Thyroid gland (tissue), 4 donors: Measurements from ENCODE around the gene CRY1.

Experiments used
- CTCF ChIP-seq, 6 experiments: fragments of 200-600 bp in 3 of 6; fragments of 450-650 bp in 3 of 6; sonication (generic) in 3 of 6; IDR thresholded peaks; one replicate each; pipeline ENCODE4 v1.5.1; 2016 to 2019; ENCODE audit warnings: antibody characterized with exemption in 6 of 6, mild to moderate bottlenecking in 2 of 6, inconsistent platforms in 1 of 6, moderate library complexity in 1 of 6
- POLR2A ChIP-seq, 2 donors: fragments of 450-650 bp; IDR thresholded peaks; one replicate each; pipeline ENCODE4 v1.6.1; 2017; ENCODE audit warnings: antibody characterized with exemption in 2 of 2, mild to moderate bottlenecking in 2 of 2, moderate library complexity in 1 of 2

GRCh38 chr12:106954462-106955376, 138.6 kb downstream of the CRY1 start:
- TF ChIP-seq CTCF (IDR thresholded peaks at IDR 0.05), result no peak
- TF ChIP-seq POLR2A (IDR thresholded peaks at IDR 0.05), result no peak
